EH (cell line): ENCODE measurements around the gene VPS39.

ENCODE experiments used
- DNase-seq: peaks from one replicate; pipeline ENCODE4 v3.0.0-alpha.2; 2015; ENCODE audit warnings: low read depth

Gene VPS39

DNA sequence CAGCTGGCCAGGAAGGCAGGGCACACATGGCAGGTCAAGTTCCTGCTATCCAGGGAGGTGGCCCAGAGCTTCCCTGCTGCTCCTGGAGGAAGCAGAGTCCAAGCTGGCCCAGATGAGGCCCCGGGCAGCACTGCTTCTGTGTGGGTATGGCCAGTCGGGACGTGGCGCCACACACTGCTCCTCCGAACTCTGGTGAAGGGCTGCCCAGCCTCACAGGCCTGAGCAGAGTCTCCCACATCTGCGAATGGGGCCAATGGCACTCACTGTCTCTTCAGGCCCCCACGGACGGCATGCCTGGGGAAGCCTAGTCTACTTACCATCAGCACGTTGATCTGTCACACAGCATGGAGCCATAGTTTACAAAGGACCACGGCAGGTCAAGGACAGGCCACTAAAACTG, 49.2 kb downstream of the VPS39 start:
- no peak for DNase-seq

- DNase-seq, result peak; percentile 65
These were observed 49.9 kb downstream of the VPS39 start for GRCh38 chr15:42157981-42158765.

GRCh38 chr15:42157381-42157780, 50.7 kb downstream of the VPS39 start:
- DNase-seq, result no peak

GRCh38 chr15:42156243-42156922, 51.7 kb downstream of the VPS39 start, which contains the start of gene PLA2G4F:
Gene PLA2G4F (minus strand): TSS chr15:42156636. CDS start chr15:42156549, 87 bp downstream.
- DNase-seq, result no peak

GRCh38 chr15:42155546-42156242, 52.4 kb downstream of the VPS39 start:
- DNase-seq, result no peak

- no peak for DNase-seq
These were observed 53.1 kb downstream of the VPS39 start for GRCh38 chr15:42154956-42155355.

GRCh38 chr15:42154212-42154941, 53.7 kb downstream of the VPS39 start:
- no peak for DNase-seq

GRCh38 chr15:42153874-42154211, 54.3 kb downstream of the VPS39 start:
- no peak for DNase-seq

- no peak for DNase-seq
These were observed 55.0 kb downstream of the VPS39 start for GRCh38 chr15:42152921-42153698.

DNA sequence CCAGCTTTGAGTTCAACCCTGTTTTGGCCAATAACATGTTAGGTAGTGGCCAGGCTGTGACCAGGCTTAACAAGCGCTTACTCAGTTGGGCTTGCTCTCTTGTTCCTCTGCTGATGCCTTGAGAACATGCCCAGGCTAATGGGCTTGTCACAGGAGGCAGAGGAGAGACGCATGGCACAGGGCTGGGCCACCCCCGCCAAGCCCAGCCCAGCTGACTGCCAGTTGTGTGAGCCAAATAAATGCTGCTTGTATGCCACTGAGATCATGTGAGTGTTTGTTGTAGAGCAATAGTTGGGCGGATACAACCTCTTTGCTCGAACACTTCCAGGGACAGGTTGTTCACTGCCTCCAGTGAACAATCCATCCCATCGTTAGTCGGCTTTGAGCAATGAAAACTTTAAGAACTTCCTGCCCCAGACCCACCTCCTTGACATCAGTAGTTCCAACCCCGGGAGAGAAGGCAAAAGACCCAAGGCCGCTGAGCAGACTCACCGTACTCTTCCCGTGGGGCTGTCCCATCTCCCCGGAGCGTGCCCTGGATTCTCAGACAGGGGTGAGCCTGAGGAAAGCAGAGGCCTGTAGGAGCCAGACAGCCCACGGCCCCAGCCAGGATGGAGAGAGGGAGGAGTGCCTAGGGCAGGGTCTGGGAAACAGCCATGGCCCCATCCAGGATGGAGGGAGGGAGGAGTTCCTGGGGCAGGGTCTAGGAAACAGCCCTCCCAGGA, 55.7 kb downstream of the VPS39 start:
- peak; percentile 9 for DNase-seq

GRCh38 chr15:42151736-42152135, 56.4 kb downstream of the VPS39 start:
- peak; percentile 3 for DNase-seq

DNA sequence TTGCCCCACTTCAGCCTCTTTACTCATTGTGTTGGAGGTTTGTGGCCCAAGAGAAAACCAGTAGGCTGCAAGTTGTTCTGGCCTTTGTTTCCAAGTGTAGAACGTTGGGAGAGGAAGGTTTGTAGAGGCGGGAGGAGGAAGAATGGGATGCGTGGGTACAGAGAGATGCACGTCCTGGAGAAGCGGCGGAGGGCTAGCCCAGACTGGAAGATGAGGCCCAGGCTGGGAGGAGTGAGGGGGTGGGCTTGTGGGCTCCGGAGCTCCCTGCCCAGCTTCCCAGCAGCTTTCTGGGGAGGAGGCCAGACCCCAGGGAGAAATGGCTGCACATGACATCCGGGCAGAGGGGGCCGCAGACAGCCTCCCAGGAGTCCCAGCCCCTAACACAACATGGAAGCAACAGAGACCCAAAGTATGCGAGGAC, 57.0 kb downstream of the VPS39 start:
- no peak for DNase-seq

- DNase-seq, result no peak
These were observed 57.7 kb downstream of the VPS39 start for GRCh38 chr15:42150219-42150970.

GRCh38 chr15:42149493-42150218, 58.4 kb downstream of the VPS39 start:
- no peak for DNase-seq

- DNase-seq, result no peak
These were observed 59.2 kb downstream of the VPS39 start for GRCh38 chr15:42148808-42149492.

GRCh38 chr15:42147431-42147735, 60.7 kb downstream of the VPS39 start:
- no peak for DNase-seq

- no peak for DNase-seq
These were observed 61.3 kb downstream of the VPS39 start for GRCh38 chr15:42146551-42147430.
